GM18499 (cell line): ENCODE measurements around the gene MOB4.
"Not testable (repeated sequence)": the region's sequence is repeated elsewhere in the genome, so short reads cannot be mapped to it uniquely, and the experiment has no call there.

Experiments used
- ATAC-seq: cut with Tn5 transposase; IDR thresholded peaks from one replicate; pipeline ENCODE4 v1.9.1; 2021; ENCODE audit warnings: moderate number of reproducible peaks; ENCODE audit not compliant: insufficient read depth, unreplicated experiment

The MOB4 gene

DNA sequence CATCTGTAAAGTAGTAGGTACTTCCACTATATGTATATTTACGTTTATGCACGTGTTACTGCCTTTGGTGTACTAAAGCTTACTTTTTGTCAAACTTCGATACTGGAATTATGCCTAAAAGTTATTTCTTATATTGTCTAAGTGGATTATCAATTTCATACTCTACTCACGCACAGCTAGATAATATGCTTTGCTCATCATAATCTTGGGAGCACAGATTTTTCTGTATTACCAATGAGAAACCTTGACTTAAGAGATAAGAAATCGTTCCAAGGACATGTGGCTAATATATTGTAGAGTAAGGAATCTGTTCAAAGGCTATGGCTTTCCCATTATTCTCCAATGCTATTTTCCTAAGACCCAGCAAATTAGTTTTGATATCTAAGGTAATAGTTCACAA is 9.2 kb upstream of the MOB4 start:
- no peak for ATAC-seq

DNA sequence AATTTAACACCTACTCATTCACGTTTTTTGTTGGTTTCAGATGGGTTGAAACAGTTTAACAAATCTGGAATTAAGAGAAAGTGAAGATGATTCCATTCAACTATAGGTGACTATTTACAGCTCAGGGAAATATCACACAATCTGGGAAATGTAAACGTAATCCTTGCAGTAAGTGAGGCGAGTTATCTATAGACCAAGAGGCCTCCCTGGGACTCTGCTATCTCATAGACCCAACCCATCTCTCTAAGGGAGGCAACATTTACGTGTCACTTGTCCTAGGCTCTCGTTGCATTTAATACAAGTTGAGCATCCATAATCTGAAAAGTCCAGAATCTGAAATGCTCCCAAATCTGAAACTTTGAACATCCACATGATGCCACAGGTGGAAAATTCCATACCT is 2.0 kb upstream of the MOB4 start:
- ATAC-seq: no peak

DNA sequence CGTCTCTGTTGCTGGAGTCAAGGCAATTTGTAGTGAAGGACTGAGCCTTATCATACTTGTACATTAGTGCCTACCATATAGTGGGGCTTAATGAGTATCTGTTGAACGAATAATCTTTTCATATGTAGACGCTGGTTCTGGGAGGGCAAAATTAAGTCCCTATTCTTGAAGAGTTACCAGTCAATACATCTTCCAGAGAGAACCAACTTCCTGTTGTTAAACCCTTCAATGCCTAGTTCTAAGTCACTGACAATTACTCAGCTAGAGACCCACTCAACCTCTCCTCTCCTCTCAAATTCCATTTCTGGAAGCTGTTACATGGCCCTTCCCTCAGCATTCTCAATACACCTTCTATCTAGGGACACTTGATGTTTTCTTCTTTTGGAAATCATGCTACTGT is 1.1 kb upstream of the MOB4 start:
- ATAC-seq: no peak

DNA sequence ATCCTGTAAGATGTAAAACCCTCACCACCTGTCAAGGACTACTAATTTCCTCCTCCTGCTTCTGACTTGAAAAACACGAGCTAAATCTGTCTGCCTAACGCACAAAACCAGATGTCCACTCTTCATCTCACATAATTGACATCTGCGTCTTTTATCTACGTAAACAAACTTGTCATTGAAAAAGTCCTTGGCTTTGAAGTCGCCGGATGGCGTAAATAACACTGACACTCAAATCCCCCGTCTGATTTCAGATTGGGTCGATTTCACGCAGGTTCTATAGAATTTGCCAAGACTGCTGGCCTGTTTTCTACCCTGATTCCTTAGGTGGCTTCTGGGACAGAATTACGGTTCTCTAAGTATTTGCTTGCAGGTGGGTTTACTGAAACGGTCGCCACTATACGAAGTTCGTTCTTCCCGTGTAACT is 539 bp upstream of the MOB4 start:
- no peak for ATAC-seq

DNA sequence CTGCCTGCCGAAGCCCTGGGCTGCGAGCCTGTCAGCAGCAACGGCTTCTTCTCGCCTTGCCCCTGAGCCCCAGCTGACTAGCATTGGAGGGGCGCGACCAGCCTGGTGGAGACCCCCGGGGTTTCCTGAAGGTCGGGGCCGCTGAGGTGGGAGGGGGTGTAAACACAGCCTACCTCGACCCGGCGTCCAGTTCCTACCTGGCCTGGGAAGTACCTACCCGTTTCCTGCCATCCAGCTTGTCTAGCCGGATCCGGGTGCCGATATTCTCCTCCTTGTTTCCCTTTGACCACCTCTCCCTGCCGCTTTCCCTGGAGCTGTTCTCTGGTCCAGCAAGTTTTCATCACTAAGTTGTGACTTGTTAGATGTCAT is 511 bp downstream of the MOB4 start:
- no peak for ATAC-seq

DNA sequence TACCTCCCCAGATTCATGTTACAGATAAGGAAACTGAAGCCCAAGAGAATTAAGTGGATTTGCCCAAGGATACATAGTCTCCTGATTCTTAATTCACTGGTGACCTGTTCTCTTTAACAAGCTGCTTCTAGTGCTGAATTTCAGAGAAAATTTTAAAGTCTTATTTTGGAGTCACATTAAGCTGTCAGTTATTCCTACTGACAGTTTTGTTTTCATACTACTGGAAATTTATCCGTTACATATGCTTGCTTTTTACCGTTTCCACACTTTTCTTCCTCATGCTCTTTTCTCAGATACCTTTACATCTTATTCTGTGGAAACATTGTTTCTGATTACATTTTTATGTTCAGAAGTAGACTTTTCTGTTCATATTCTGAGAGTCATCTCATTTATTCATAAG is 1.3 kb downstream of the MOB4 start:
- no peak for ATAC-seq

DNA sequence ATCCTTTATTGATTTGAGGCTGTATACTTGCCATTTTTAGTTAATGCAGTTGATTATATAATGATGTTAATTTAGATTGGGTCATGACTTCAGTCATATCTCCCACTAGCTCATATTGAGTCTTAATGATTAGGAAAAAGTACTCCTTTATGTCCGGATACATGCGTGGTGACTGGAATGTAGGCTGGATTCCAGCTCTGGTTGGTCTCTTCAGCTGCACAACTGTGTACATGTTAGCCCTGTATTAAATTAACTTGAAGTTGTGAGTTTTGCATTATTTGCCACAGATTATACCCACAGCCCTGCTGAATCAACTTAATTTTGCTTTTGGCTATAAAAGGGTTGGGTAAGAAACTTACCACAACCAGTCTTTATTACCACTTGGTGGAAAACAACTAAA is 22.5 kb downstream of the MOB4 start:
- ATAC-seq: no peak

DNA sequence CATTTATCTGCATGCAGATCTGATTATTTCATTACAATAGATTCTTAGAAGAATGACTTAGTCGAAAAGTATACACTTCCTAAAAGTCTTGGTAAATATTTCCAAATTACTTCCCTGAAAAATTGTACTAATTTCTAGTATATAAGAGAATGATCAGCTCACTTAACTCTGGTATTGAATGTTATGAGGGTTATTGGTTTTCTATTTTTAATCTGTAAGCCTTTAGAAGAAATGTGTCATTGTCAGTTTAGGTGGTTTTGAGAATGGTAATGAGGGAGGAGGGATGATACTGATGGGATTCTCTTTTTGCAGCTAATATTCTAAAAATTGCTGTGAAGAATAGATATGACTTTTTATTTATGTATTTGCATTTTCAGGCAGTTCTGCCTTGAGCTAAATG is 23.9 kb downstream of the MOB4 start:
- ATAC-seq: no peak

DNA sequence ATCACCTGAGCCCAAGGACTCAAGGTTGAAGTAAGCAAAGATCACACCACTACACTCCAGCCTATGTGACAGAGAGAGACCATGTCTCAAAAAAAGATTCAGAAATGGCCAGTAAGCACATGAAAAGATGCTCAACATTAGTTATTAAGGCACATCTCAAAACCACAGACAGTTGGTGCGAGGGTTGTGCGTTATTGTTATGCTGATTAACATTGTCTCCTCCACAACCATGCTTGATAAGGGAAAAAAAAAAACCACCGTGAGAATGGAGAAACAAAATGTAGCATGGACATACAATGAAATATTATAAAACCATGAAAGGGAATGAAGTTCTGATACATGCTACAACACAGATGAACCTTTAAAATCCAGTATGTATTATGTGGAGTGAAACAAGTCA is 27.3 kb downstream of the MOB4 start:
- ATAC-seq: no peak

DNA sequence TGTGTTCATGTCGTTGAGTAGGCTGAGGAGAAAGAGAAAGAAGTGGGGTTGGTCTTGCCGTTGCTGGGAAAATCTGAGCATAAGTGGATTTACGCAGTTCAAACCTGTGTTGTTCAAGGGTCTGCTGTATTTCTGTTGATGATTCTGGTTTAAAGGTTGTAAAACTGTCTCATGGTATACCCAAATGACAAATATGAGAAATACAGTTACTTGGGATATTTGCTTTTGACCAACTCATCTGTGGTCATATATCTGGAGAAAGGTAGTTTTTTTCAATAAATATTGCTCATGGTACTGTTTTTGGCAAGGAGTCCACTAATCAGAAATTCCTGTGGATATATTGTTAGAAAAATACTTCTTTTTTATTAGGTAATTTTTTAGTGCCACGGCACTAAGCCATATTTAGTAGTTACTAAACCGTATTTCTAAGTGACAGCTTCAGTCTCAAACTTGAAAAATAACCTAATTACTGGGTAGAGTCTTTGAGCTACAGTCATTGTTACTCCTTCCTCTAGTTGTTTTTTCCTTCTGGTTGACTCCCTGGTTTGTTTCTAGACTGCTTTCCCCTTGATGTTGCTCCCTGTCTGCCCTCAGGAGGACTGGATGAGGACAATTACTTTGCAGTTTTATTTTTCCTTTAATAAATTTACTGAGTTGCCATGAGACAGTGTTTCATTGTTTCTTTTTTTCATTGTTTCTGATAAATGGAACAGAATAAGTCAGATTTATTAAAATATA is 31.5 kb downstream of the MOB4 start:
- ATAC-seq: no peak

DNA sequence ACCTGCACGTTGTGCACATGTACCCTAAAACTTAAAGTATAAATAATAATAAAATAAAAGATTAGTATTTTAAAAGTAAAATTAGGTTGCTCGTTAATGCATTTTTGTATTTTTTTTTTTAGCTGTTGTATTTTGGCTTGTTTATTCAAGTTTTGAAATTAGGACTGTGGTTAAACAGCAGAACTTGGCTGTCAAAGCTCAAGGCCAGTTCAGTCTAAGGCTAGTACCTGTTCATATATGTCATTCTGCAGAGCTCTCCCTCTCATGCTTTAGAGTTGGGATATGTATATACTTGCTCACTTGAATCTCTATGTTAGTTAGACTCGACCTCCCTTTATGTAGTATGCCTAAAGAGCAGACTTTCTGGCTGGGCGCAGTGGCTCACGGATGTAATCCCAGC is 32.7 kb downstream of the MOB4 start:
- no peak for ATAC-seq

DNA sequence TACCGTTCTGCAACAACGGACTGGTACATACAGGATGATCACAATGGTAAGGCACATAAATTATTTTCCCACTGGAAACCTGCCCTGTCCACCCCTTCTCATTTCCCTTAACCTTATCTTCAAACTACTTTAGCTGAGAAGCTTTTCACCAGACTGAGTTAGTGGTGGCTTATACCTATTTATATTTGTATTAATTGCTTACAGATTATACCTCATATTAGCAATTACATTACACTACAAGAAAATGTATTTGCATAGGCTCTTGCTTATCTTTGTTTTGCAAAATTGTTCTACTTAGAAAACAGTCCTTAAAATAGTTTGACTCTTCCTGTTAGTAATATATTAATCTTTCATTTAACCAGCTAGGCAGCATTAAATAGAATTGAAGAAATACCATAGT is 35.4 kb downstream of the MOB4 start:
- ATAC-seq: not testable (repeated sequence)

DNA sequence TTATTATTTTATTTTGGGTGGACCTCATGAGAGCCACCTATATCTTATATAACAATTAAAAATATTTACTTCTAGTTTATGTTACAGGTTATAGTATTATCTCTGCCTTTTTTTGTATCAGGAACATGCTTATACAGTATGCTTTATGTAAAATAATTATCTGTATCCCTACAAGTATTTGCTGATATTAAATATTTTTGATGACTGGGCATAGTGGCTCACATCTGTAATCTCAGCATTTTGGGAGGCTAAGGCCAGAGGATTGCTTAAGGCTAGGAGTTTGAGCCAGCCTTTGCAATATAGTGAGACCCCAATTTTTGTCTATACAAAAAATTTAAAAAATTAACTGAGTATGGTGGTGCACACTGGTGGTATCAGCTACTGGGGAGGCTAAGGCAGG is 39.6 kb downstream of the MOB4 start:
- ATAC-seq: no peak

DNA sequence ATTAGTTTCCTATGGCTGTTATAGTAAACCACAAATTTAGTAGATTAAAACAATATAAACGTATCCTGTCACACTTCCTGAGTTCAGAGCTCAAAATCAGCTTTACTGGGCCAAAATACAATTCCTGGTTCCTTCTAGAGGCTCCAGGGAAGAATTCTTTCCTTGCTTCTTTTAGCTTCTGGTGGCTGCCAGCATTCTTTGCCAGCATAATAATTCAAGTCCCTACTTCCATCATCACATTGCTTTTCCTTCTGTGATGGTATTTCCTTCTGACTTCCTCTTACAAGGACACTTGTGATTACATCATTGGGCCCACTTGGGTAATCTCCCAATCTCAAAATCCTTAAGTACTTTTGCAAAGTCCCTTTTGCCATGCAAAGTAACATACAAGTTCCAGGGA is 40.6 kb downstream of the MOB4 start:
- ATAC-seq: no peak

DNA sequence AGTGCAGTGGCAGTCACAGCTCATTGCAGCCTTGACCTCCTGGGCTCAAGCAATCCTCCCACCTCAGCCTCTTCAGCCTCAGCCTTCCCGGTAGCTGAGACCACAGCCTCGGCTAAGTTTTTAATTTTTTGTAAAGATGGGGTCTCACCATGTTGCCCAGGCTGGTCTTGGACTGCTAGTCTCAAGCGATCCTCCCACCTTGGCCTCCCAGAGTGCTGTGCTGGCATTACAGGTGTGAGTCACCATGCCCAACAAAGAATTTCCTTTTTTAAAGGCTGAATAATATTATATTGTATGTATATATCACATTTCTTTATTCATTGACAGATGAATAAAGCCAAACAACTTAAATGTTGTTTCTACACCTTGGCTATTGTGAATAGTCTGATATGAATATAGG is 42.5 kb downstream of the MOB4 start:
- no peak for ATAC-seq

DNA sequence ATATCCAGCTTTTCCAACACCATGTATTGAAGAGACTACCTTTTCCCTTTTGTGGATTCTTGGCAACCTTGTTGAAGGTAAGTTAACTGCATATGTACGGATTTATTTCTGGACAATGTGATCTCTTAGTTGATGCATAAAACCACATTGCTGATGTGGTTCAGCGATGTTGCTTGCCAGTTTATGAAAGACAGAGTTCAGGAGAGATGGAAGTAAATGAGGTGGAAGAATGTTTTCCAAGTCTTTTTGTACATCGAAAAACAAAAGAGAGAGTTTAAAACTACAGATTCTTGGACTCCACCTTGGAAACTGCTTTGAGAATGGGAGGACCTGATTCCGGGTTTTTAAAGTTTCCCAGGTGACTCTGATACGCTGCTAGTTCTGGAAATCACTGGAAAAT is 43.8 kb downstream of the MOB4 start:
- no peak for ATAC-seq

DNA sequence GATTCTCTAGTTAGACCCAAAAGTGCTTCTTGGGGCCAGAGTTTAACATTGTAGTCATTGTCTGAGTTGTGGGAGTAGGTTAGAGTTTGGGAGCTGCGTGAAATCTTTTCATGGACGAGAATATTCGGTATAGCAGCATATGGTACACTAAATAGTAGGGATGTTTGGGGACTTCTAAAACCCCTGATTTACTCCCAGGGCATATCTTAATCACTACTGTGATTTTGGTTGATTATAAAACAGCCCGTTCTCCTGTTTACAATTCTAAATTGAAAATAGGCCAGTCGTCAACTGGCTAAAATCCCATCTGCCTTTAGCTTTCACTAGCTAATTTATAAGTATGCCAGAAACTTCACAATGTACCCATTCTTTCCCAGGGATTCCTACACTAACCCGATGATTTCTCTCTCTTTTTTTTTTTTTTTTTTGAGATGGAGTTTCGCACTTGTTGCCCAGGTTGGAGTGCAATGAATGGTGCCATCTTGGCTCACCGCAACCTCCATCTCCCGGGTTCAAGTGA is 44.3 kb downstream of the MOB4 start:
- ATAC-seq: no peak

DNA sequence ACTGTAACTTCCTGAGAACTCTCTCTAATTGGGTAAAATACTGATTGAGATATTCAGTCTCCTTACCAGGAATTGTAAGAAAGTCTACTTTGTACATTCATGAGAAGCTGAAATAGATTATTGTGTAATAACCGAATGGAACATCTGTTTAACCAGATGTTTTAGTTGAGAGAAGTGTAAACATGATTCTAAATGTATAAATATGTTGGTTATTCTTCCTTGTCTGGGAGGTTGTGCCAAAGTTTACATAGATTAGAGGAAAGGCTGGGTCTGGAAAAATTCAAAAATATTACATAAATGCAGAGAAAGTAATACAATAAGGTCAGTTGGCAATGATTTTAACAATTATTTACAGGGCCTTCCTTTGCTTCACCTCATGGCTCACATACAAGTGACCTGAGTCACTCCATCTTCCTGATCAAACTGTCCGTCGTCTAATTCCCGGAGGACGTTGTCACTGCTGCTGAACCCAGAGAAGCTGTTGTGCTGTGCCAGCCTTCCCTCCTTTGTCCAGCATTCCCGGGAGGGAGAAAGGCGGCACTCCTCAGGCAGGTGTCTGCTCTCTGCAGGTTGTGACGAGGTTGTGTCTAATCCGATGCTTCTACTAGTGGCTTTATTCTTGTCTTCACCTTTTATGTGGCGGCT is 55.9 kb downstream of the MOB4 start:
- no peak for ATAC-seq

DNA sequence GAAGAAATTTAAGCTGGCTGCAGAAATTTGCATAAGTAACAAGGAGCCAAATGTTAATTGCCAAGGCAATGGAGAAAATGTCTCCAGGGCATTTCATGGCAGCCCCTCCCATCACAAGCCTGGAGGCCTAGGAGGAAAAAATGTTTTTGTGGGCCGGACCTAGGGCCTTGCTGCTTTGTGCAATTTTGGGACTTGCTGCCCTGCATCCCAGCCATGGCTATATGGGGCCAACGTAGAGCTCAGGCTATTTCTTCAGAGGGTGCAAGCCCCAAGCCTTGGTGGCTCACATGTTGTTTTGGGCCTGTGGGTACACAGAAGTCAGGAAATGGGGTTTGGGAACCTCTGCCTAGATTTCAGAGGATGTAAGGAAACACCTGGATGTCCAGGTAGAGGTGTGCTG is 57.7 kb downstream of the MOB4 start:
- no peak for ATAC-seq

DNA sequence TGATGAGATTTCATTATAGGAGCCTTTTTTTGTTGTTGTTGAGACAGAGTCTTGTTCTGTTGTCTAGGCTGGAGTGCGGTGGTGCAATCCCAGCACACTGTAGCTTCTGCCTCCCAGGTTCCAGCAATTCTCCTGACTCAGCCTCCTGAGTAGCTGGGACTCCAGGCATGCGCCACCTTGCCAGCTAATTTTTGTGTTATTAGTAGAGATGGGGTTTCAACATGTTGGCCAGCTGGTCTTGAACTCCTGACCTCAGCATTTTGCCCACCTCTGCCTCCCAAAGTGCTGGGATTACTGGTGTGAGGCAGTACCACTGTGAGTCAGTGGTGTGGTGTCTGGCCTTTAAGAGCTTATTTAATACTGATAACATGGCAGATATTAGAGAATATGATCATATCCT is 60.1 kb downstream of the MOB4 start:
- ATAC-seq: no peak

DNA sequence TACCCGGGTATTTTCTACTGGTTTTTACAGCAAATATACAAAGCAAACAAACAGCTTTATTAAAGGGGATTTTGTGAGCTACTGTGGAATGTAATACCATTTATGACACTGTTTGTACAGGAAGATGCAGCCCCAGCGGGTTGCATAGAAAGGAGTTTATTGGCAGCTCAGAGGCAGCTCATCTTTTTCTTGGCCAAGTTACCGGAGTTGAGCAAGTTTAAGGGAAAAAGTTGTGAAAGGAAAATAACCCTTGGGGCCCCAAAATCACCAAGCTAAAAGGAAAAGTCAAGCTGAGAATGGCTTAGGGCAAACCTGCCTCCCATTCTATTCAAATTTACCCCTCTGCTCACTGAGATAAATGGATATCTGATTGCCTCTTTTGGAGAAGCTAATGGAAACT is 60.8 kb downstream of the MOB4 start:
- no peak for ATAC-seq

DNA sequence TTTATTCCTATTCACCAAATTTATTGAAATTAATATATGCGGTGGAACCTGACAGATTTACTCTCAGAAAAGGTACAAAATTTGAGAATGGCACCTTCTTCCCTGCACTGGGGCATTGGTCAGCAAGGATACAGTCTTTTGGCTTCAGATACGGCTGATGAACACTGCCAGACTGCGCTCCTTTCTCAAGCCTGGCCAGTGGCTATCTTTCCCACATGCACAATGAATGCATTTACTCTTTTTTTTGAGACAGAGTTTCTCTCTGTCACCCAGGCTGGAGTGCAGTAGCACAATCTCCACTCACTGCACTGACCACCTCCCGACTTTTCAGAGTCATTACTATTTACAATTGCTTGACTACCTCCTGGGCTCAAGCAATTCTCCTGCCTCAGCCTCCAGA is 61.6 kb downstream of the MOB4 start:
- ATAC-seq: no peak
